Stomach (tissue), 4 donors: ENCODE measurements around the gene CTSG.

Experiments
- POLR2A ChIP-seq, 4 donors: fragments of 450-650 bp; IDR thresholded peaks; one replicate each; pipeline ENCODE4 v1.6.1; 2016; ENCODE audit warnings: antibody characterized with exemption in 4 of 4, control low read depth in 2 of 4, mild to moderate bottlenecking in 1 of 4, moderate library complexity in 1 of 4
- POLR2AphosphoS5 ChIP-seq, 3 donors: sonication (generic); formaldehyde crosslinking; IDR thresholded peaks; one replicate each; pipeline ENCODE4 v1.6.1; 2016; ENCODE audit warnings: antibody characterized with exemption in 3 of 3
- TF ChIP-seq, protein P1 (sequence below), 7 experiments: fragments of 450-650 bp in 4 of 7; fragments of 200-600 bp in 3 of 7; sonication (generic) in 3 of 7; IDR thresholded peaks; one replicate each; pipeline ENCODE4 v1.5.1; 2016 to 2019; ENCODE audit warnings: antibody characterized with exemption in 7 of 7, control low read depth in 2 of 7, mild to moderate bottlenecking in 1 of 7

- TF ChIP-seq, protein P1, sequence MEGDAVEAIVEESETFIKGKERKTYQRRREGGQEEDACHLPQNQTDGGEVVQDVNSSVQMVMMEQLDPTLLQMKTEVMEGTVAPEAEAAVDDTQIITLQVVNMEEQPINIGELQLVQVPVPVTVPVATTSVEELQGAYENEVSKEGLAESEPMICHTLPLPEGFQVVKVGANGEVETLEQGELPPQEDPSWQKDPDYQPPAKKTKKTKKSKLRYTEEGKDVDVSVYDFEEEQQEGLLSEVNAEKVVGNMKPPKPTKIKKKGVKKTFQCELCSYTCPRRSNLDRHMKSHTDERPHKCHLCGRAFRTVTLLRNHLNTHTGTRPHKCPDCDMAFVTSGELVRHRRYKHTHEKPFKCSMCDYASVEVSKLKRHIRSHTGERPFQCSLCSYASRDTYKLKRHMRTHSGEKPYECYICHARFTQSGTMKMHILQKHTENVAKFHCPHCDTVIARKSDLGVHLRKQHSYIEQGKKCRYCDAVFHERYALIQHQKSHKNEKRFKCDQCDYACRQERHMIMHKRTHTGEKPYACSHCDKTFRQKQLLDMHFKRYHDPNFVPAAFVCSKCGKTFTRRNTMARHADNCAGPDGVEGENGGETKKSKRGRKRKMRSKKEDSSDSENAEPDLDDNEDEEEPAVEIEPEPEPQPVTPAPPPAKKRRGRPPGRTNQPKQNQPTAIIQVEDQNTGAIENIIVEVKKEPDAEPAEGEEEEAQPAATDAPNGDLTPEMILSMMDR (IDR thresholded peaks at IDR 0.05), result no peak
- TF ChIP-seq POLR2AphosphoS5 (IDR thresholded peaks at IDR 0.05), result no peak
- TF ChIP-seq POLR2A (IDR thresholded peaks at IDR 0.05), result no peak
Measured at GRCh38 chr14:24609655-24610344, 33.8 kb upstream of the CTSG start, which contains the start of gene GZMH.
